Breast epithelium (tissue), 4 donors: ENCODE measurements around the gene SSR2. TPM values are rescaled to one million over a fixed set of nuclear protein-coding genes. Genes with fewer than 3 reads are reported as not detected.
"Not testable (repeated sequence)": the region's sequence is repeated elsewhere in the genome, so short reads cannot be mapped to it uniquely, and the experiment has no call there.

Source experiments
- DNase-seq, 2 donors: peaks; one replicate each; pipeline ENCODE4 v3.0.0-alpha.2; 2019; ENCODE audit warnings: low spot score in 2 of 2
- H3K27ac ChIP-seq, 2 donors: fragments of 200-600 bp; sonication (generic) in 1 of 2; one replicate each; pipeline ENCODE4 v1.5.1; 2016 to 2019; ENCODE audit warnings: mild to moderate bottlenecking in 1 of 2
- H3K27me3 ChIP-seq, 2 donors: fragments of 200-600 bp; sonication (generic) in 1 of 2; one replicate each; pipeline versions ENCODE4 v1.5.1 to v1.6.0; 2017 to 2019; ENCODE audit warnings: control low read depth in 1 of 2, mild to moderate bottlenecking in 1 of 2
- H3K36me3 ChIP-seq: fragments of 200-600 bp; one replicate; pipeline ENCODE4 v1.5.1; 2019
- H3K4me1 ChIP-seq, 2 donors: fragments of 200-600 bp; sonication (generic); one replicate each; pipeline ENCODE4 v1.5.1; 2016 to 2019; ENCODE audit warnings: control low read depth in 1 of 2
- H3K4me3 ChIP-seq, 3 donors: fragments of 200-600 bp; sonication (generic); 1 replicate in 2 of 3; 2 replicates in 1 of 3; pipeline ENCODE4 v1.5.1; 2016 to 2019; ENCODE audit warnings: mild to moderate bottlenecking in 3 of 3, moderate library complexity in 2 of 3
- H3K9me3 ChIP-seq, 2 donors: fragments of 200-600 bp; sonication (generic) in 1 of 2; one replicate each; pipeline ENCODE4 v1.5.1; 2016 to 2019; ENCODE audit warnings: control low read depth in 1 of 2
- POLR2A ChIP-seq: fragments of 450-650 bp; IDR thresholded peaks from one replicate; pipeline ENCODE4 v1.6.1; 2016; ENCODE audit warnings: antibody characterized with exemption, mild to moderate bottlenecking, moderate library complexity
- POLR2AphosphoS5 ChIP-seq, 3 donors: sonication (generic); formaldehyde crosslinking; IDR thresholded peaks; one replicate each; pipeline ENCODE4 v1.6.1; 2017; ENCODE audit warnings: antibody characterized with exemption in 3 of 3
- intact Hi-C: fragments of 100-400 bp; cut with DNase I; formaldehyde crosslinking; loops from one replicate; pipeline ENCODE4 v1.15.1; 2023; ENCODE audit warnings: low total_unique reads
- total RNA-seq, 3 donors: library from RNA; depleted of rRNA; stranded (reverse); fragments of >200 nt; gene quantifications; one replicate each; pipeline ENCODE4 v1.1.0, GENCODE V29; 2016
- TF ChIP-seq, protein P1 (sequence below), 3 donors: fragments of 450-650 bp; IDR thresholded peaks; one replicate each; pipeline ENCODE4 v1.5.1; 2016 to 2017; ENCODE audit warnings: antibody characterized with exemption in 3 of 3, mild to moderate bottlenecking in 3 of 3, moderate library complexity in 3 of 3

Gene SSR2
- total RNA-seq, 3 donors from 2014 or later, result 305 to 407 (median 370) TPM

DNA sequence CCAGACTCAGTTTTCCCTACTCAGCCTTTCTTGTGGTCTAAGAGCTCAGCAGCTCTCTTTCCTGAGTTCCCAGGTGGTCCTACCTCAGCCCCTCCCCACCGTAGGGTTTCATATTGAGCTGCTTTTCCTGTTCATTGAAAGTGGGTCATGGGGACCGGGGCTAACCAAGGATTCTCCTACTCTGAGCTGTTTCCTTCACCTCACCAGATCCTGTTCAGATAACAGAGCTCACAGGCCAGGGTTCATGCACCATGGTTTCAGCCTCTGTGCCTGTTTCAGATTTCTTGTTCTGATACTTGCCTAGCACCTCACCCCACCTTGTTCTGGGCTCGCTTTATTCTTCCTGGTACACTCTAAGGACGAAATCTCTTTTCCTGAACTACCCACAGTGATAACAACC, 24.3 kb upstream of the SSR2 start:
- Histone ChIP-seq H3K4me1 (no peaks in the 10 kb centered on the region), H3K9me3 (no peaks in the 10 kb centered on the region), H3K36me3 (peaks cover 7% of the 10 kb centered on the region), H3K4me3 (no peak overlapping the region), H3K27ac (no peak overlapping the region), H3K27me3 (no peaks in the 10 kb centered on the region)
- intact Hi-C loops, result no loop called here
- no peak for DNase-seq
- no peak for TF ChIP-seq POLR2AphosphoS5 (IDR thresholded peaks at IDR 0.05)
- no peak for TF ChIP-seq POLR2A
- TF ChIP-seq, protein P1, sequence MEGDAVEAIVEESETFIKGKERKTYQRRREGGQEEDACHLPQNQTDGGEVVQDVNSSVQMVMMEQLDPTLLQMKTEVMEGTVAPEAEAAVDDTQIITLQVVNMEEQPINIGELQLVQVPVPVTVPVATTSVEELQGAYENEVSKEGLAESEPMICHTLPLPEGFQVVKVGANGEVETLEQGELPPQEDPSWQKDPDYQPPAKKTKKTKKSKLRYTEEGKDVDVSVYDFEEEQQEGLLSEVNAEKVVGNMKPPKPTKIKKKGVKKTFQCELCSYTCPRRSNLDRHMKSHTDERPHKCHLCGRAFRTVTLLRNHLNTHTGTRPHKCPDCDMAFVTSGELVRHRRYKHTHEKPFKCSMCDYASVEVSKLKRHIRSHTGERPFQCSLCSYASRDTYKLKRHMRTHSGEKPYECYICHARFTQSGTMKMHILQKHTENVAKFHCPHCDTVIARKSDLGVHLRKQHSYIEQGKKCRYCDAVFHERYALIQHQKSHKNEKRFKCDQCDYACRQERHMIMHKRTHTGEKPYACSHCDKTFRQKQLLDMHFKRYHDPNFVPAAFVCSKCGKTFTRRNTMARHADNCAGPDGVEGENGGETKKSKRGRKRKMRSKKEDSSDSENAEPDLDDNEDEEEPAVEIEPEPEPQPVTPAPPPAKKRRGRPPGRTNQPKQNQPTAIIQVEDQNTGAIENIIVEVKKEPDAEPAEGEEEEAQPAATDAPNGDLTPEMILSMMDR (IDR thresholded peaks at IDR 0.05), result no peak

DNA sequence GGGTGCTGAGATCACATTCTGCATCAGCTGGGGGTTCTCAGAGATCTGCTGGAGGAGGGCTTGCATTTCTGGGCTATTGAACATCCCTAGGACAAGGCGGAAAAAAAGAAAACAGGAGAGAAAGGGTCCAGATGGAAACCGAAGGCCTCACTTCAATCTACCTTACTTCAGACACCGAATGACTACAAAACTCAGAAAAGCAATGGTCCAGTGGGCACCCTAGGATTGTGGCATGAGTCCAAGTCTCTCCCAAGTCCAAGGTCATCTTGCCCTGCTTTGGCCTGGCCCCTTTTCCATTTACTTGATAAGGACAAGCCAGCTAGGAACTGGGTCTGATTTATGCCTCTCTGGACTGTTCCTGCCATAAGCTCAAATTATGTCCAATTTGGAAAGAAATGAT, 22.1 kb upstream of the SSR2 start:
- TF ChIP-seq, protein P1 (IDR thresholded peaks at IDR 0.05), result no peak
- TF ChIP-seq POLR2A (no peak), POLR2AphosphoS5 (IDR thresholded peaks at IDR 0.05) (no peak)
- H3K36me3 ChIP-seq, result peaks cover 7% of the 10 kb centered on the region
- DNase-seq, result no peak
- no peak overlapping the region for H3K27ac ChIP-seq
- no peaks in the 10 kb centered on the region for H3K4me1 ChIP-seq
- intact Hi-C loops, result no loop called here
- no peaks in the 10 kb centered on the region for H3K9me3 ChIP-seq
- H3K4me3 ChIP-seq, result no peak overlapping the region
- no peaks in the 10 kb centered on the region for H3K27me3 ChIP-seq

DNA sequence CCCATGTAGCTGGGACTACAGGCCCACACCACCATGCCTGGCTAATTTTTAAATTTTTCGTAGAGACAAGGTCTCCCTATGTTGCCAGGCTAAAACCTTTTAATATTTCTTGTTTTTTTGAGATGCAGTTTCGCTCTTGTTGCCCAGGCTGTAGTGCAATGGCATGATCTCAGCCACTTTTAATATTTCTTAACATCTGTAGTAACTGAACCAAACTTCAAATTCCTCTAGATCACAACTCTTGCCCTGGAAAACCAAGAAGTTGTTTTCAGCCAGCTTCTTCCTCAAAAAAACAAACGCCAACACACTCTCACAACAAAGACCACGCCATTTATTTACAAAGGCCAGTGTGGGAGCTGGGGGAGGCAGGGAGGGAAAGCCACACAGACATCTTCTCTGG, 14.2 kb upstream of the SSR2 start:
- H3K36me3 ChIP-seq, H3K4me1 ChIP-seq, H3K27me3 ChIP-seq, H3K27ac ChIP-seq, H3K4me3 ChIP-seq, intact Hi-C loops, DNase-seq, H3K9me3 ChIP-seq: not testable (repeated sequence)

DNA sequence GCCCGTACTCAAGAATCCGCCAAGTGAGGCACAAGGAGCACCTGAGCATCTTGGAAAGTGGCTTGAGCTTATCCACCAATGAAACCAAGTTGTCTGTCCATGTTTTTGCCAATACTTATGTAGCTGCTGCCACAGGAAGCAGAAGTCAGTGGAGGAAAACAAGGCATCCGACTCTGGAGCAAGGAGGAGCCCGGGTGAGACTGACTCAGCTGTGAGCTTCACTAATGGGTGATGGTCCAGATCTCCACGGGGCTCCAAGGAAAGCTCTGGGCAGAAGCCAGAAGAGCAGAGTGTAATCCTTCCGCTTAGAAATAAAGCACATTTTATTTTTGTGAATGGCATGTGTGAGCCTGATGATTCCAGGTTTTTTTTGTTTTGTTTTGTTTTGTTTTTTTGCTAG, 12.3 kb upstream of the SSR2 start:
- Histone ChIP-seq H3K4me3 (no peak overlapping the region), H3K27ac (no peak overlapping the region), H3K9me3 (no peaks in the 10 kb centered on the region), H3K4me1 (no peaks in the 10 kb centered on the region), H3K36me3 (no peaks in the 10 kb centered on the region), H3K27me3 (no peaks in the 10 kb centered on the region)
- TF ChIP-seq POLR2A (no peak), POLR2AphosphoS5 (IDR thresholded peaks at IDR 0.05) (no peak)
- TF ChIP-seq, protein P1 (IDR thresholded peaks at IDR 0.05), result no peak
- no peak for DNase-seq
- intact Hi-C loops, result no loop called here

DNA sequence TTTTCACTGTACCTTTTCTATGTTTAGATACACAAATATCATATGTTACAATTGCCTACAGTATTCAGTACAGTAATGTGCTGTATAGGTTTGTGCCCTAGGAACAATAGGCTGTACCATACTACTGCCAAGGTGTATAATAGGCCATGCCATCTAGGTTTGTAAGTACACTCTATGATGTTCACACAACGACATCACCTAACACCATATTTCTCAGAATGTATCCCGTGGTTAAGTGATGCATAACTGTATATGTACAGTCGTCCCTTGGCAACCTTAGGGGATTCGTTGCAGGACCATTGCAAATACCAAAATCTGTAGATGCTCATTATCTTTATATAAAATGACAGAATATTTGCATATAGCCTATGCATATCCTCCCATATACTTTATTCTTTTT, 5.8 kb upstream of the SSR2 start:
- DNase-seq, result no peak
- no peaks in the 10 kb centered on the region for H3K27me3 ChIP-seq
- intact Hi-C loops, result no loop called here
- H3K4me1 ChIP-seq, result no peaks in the 10 kb centered on the region
- no peaks in the 10 kb centered on the region for H3K36me3 ChIP-seq
- H3K4me3 ChIP-seq, result no peak overlapping the region
- H3K9me3 ChIP-seq, result no peaks in the 10 kb centered on the region
- TF ChIP-seq POLR2AphosphoS5 (IDR thresholded peaks at IDR 0.05) (no peak), POLR2A (no peak)
- TF ChIP-seq, protein P1 (IDR thresholded peaks at IDR 0.05), result no peak
- H3K27ac ChIP-seq, result no peak overlapping the region

DNA sequence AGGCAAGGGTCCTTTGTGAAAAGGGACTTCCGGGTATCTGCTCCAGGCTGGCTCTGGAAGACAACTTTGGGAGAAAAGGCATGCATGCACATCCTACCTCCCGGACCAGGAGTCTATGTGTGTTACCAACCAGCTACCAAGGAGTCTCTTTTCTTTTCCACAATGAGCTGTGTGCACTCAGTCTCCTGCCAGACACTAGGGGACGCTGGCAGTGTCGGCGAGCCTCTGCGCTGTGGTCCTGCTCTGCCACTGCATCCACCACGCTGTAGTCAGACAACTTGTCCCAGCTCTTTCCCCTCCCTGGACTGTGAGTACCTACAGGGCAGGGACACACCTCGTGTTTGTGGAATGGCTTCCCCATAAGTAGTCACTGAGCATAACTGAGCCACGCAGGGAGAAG, 5.1 kb upstream of the SSR2 start:
- no peak for DNase-seq

More for the DNA sequence above, 5.1 kb upstream of the SSR2 start:
- Histone ChIP-seq H3K27ac (no peak overlapping the region), H3K27me3 (no peaks in the 10 kb centered on the region), H3K4me3 (no peak overlapping the region), H3K36me3 (no peaks in the 10 kb centered on the region), H3K4me1 (no peaks in the 10 kb centered on the region), H3K9me3 (no peaks in the 10 kb centered on the region)
- intact Hi-C loops, result no loop called here
- no peak for TF ChIP-seq POLR2A
- TF ChIP-seq, protein P1 (IDR thresholded peaks at IDR 0.05), result peak in 2 of 3 donors; percentile 14 to 24
